HepG2 (cell line): Measurements from ENCODE around the gene TRMT10C. TPM values are rescaled to one million over a fixed set of nuclear protein-coding genes. Genes with fewer than 3 reads are reported as not detected.

Experiments used
- BORCS8-MEF2B ChIP-seq: sonication (generic); formaldehyde crosslinking; IDR thresholded peaks from 2 replicates; pipeline ENCODE4 v1.8.0; 2022; ENCODE audit warnings: mild to moderate bottlenecking, missing genetic modification reagents
- FOXC1 ChIP-seq: sonication (generic); formaldehyde crosslinking; IDR thresholded peaks from 2 replicates; pipeline ENCODE4 v1.8.0; 2022; ENCODE audit warnings: mild to moderate bottlenecking, missing genetic modification reagents, borderline replicate concordance
- HDAC6 ChIP-seq: fragments of 200-600 bp; sonication (generic); IDR thresholded peaks from 2 replicates; pipeline ENCODE4 v1.7.0; 2017; ENCODE audit warnings: mild to moderate bottlenecking, antibody characterized with exemption, low read length, low read depth
- PHF5A ChIP-seq: IDR thresholded peaks from one replicate; pipeline ENCODE4 v1.6.1; 2018; ENCODE audit warnings: low read depth, missing genetic modification reagents; ENCODE audit not compliant: unreplicated experiment
- YEATS4 ChIP-seq: sonication (generic); formaldehyde crosslinking; IDR thresholded peaks from 2 replicates; pipeline ENCODE4 v1.4.0; 2020; ENCODE audit warnings: missing genetic modification reagents, borderline replicate concordance
- ZBTB38 ChIP-seq: sonication (generic); formaldehyde crosslinking; IDR thresholded peaks from 2 replicates; pipeline ENCODE4 v1.5.1; 2020; ENCODE audit warnings: mild to moderate bottlenecking, missing genetic modification reagents
- ZFP36L2 ChIP-seq: sonication (generic); formaldehyde crosslinking; IDR thresholded peaks from 2 replicates; pipeline ENCODE4 v1.4.0; 2020; ENCODE audit warnings: missing genetic modification reagents
- ZNF121 ChIP-seq: sonication (generic); formaldehyde crosslinking; IDR thresholded peaks from 2 replicates; pipeline ENCODE4 v1.5.0; 2020; ENCODE audit warnings: mild to moderate bottlenecking, missing genetic modification reagents
- ZNF772 ChIP-seq: sonication (generic); formaldehyde crosslinking; IDR thresholded peaks from 2 replicates; pipeline ENCODE4 v1.5.0; 2020; ENCODE audit warnings: mild to moderate bottlenecking, missing genetic modification reagents
- ZSCAN21 ChIP-seq: sonication (generic); formaldehyde crosslinking; IDR thresholded peaks from 2 replicates; pipeline ENCODE4 v1.8.0; 2022; ENCODE audit warnings: mild to moderate bottlenecking, missing genetic modification reagents, moderate library complexity, borderline replicate concordance
- polyA plus RNA-seq, 8 experiments: library from polyadenylated mRNA; depleted of rRNA in 3 of 8; stranded (reverse) in 7 of 8; unstranded in 1 of 8; fragments of >200 nt; fragmentation: Illumina TruSeq in 4 of 8; extraction: Trizol in 4 of 8; gene quantifications; 2 replicates each; pipeline versions ENCODE4 v1.2.1 to v1.2.3, GENCODE V29; 2011 to 2016; ENCODE audit warnings: low read depth in 4 of 8, missing spikeins in 1 of 8, mixed read lengths in 1 of 8; ENCODE audit not compliant: insufficient read depth in 1 of 8
- total RNA-seq, 5 experiments: library from RNA; depleted of rRNA; stranded (reverse); fragments of >200 nt; fragmentation: Illumina TruSeq; extraction: Trizol; gene quantifications; 2 replicates each; pipeline ENCODE4 v1.2.3, GENCODE V29; 2016; ENCODE audit warnings: low read depth in 1 of 5
- TF ChIP-seq, protein P1 (sequence below): fragments of 450-650 bp; IDR thresholded peaks from 2 replicates; pipeline ENCODE4 v1.6.1; 2017; ENCODE audit warnings: mild to moderate bottlenecking
- TF ChIP-seq, protein P2 (sequence below): sonication (generic); formaldehyde crosslinking; IDR thresholded peaks from 2 replicates; pipeline ENCODE4 v1.4.0; 2020; ENCODE audit warnings: missing genetic modification reagents, borderline replicate concordance
- TF ChIP-seq, protein P3 (sequence below): sonication (generic); formaldehyde crosslinking; IDR thresholded peaks from 2 replicates; pipeline ENCODE4 v1.5.0; 2020; ENCODE audit warnings: mild to moderate bottlenecking, missing genetic modification reagents
- TF ChIP-seq, protein P4 (sequence below): IDR thresholded peaks from 2 replicates; pipeline ENCODE4 v1.4.0; 2020; ENCODE audit warnings: mild to moderate bottlenecking, missing genetic modification reagents
- TF ChIP-seq, protein P5 (sequence below): sonication (generic); formaldehyde crosslinking; IDR thresholded peaks from 2 replicates; pipeline ENCODE4 v1.8.0; 2022; ENCODE audit warnings: low read depth, missing genetic modification reagents

The TRMT10C gene
- total and polyA plus RNA-seq, 2 of the 13 experiments (the other 11 are each of a cell fraction or from before 2014, with no cell fraction given): 10.8 to 39.2 TPM

DNA sequence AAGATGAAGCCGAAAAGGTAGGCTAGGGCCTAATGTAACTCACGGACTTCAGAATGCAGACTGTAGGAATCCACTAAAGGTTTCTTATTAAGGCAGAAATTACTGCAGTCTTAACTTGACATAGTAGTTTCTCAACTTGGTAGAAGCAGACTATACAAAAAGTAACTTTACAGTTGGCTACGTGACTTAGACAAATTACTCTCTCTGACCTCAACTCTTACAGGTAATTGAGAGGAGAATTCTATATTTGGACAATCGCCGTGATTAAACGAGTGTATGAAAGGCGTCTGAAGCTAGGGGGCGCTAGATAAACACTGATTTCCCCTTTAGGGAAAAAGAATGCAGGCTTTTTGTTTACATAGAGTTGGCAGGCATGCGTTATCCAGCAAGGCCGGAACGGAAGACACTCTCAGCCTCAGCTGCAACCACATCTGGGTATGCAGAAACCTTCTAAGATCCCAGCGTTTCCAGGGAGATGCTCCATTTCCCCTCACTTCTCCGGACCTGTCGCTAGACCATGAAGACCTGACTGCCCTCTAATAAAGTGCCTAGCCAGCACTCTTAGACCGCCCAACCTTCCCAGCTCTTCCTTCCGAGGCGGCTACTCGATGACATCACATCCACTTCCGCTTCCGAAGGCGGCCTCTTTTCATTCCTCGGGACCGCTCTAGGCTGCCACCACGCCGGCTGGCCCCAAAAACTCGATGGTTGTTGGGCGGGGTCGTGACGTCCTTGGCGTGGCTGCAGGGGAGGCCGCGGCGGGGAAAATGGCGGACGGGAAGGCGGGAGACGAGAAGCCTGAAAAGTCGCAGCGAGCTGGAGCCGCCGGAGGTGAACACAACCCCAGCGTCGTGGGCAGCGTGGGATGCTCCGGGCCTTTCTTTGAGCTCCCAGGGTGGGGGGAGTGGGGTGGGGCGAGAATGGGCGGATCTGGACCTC is 12.1 kb downstream of the TRMT10C start, which contains the start of gene PCNP (continued):
- TF ChIP-seq FOXC1 (CRISPR knock-in tag) (peak; percentile 80; the same call in 1 of the 2 replicates), ZSCAN21 (peak; percentile 50; the same call in 1 of the 2 replicates), ZNF772 (CRISPR knock-in tag) (peak; percentile 91), YEATS4 (peak; percentile 85; the same call in 1 of the 2 replicates), HDAC6 (no peak), ZFP36L2 (no peak), ZNF121 (no peak), PHF5A (peak; percentile 95), ZBTB38 (peak; percentile 72), BORCS8-MEF2B (CRISPR knock-in tag) (peak; percentile 82)
- TF ChIP-seq, protein P1, sequence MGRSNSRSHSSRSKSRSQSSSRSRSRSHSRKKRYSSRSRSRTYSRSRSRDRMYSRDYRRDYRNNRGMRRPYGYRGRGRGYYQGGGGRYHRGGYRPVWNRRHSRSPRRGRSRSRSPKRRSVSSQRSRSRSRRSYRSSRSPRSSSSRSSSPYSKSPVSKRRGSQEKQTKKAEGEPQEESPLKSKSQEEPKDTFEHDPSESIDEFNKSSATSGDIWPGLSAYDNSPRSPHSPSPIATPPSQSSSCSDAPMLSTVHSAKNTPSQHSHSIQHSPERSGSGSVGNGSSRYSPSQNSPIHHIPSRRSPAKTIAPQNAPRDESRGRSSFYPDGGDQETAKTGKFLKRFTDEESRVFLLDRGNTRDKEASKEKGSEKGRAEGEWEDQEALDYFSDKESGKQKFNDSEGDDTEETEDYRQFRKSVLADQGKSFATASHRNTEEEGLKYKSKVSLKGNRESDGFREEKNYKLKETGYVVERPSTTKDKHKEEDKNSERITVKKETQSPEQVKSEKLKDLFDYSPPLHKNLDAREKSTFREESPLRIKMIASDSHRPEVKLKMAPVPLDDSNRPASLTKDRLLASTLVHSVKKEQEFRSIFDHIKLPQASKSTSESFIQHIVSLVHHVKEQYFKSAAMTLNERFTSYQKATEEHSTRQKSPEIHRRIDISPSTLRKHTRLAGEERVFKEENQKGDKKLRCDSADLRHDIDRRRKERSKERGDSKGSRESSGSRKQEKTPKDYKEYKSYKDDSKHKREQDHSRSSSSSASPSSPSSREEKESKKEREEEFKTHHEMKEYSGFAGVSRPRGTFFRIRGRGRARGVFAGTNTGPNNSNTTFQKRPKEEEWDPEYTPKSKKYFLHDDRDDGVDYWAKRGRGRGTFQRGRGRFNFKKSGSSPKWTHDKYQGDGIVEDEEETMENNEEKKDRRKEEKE: no peak
- TF ChIP-seq, protein P2, sequence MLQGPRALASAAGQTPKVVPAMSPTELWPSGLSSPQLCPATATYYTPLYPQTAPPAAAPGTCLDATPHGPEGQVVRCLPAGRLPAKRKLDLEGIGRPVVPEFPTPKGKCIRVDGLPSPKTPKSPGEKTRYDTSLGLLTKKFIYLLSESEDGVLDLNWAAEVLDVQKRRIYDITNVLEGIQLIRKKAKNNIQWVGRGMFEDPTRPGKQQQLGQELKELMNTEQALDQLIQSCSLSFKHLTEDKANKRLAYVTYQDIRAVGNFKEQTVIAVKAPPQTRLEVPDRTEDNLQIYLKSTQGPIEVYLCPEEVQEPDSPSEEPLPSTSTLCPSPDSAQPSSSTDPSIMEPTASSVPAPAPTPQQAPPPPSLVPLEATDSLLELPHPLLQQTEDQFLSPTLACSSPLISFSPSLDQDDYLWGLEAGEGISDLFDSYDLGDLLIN: no peak
- TF ChIP-seq, protein P3, sequence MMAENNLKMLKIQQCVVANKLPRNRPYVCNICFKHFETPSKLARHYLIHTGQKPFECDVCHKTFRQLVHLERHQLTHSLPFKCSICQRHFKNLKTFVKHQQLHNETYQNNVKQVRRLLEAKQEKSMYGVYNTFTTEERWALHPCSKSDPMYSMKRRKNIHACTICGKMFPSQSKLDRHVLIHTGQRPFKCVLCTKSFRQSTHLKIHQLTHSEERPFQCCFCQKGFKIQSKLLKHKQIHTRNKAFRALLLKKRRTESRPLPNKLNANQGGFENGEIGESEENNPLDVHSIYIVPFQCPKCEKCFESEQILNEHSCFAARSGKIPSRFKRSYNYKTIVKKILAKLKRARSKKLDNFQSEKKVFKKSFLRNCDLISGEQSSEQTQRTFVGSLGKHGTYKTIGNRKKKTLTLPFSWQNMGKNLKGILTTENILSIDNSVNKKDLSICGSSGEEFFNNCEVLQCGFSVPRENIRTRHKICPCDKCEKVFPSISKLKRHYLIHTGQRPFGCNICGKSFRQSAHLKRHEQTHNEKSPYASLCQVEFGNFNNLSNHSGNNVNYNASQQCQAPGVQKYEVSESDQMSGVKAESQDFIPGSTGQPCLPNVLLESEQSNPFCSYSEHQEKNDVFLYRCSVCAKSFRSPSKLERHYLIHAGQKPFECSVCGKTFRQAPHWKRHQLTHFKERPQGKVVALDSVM: peak; percentile 40
- TF ChIP-seq, protein P4, sequence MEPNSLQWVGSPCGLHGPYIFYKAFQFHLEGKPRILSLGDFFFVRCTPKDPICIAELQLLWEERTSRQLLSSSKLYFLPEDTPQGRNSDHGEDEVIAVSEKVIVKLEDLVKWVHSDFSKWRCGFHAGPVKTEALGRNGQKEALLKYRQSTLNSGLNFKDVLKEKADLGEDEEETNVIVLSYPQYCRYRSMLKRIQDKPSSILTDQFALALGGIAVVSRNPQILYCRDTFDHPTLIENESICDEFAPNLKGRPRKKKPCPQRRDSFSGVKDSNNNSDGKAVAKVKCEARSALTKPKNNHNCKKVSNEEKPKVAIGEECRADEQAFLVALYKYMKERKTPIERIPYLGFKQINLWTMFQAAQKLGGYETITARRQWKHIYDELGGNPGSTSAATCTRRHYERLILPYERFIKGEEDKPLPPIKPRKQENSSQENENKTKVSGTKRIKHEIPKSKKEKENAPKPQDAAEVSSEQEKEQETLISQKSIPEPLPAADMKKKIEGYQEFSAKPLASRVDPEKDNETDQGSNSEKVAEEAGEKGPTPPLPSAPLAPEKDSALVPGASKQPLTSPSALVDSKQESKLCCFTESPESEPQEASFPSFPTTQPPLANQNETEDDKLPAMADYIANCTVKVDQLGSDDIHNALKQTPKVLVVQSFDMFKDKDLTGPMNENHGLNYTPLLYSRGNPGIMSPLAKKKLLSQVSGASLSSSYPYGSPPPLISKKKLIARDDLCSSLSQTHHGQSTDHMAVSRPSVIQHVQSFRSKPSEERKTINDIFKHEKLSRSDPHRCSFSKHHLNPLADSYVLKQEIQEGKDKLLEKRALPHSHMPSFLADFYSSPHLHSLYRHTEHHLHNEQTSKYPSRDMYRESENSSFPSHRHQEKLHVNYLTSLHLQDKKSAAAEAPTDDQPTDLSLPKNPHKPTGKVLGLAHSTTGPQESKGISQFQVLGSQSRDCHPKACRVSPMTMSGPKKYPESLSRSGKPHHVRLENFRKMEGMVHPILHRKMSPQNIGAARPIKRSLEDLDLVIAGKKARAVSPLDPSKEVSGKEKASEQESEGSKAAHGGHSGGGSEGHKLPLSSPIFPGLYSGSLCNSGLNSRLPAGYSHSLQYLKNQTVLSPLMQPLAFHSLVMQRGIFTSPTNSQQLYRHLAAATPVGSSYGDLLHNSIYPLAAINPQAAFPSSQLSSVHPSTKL (CRISPR knock-in tag): peak; percentile 32; the same call in 1 of the 2 replicates
- TF ChIP-seq, protein P5, sequence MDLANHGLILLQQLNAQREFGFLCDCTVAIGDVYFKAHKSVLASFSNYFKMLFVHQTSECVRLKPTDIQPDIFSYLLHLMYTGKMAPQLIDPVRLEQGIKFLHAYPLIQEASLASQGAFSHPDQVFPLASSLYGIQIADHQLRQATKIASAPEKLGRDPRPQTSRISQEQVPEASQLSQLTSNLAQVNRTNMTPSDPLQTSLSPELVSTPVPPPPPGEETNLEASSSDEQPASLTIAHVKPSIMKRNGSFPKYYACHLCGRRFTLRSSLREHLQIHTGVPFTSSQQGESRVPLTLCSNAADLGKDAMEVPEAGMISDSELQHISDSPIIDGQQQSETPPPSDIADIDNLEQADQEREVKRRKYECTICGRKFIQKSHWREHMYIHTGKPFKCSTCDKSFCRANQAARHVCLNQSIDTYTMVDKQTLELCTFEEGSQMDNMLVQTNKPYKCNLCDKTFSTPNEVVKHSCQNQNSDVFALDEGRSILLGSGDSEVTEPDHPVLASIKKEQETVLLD (CRISPR knock-in tag): no peak
